HG02884 (cell line): ENCODE results near the gene ADORA1.

Source experiments
- ATAC-seq: cut with Tn5 transposase; IDR thresholded peaks from one replicate; pipeline ENCODE4 v1.9.1; 2021; ENCODE audit warnings: mild to moderate bottlenecking, moderate library complexity; ENCODE audit not compliant: unreplicated experiment

The ADORA1 gene

DNA sequence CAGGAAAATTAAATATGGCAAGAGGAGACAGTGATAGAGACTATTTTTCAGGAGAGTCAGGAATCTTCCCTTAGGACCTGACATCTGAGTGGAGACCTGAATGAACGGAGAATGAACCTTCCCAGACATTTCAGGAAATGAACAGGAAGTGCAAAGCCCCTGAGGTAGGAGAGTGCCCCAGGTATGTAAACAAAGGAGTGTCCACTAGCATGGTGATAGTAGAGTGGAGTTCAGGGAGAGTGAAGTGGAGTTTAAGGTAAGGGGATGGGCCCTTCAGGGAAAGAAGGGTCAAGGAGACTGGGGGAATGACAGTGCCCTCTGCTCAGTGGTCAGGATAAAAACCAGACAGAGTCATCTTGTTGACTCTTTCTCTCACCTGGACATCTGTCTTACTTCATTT, 28.8 kb downstream of the ADORA1 start:
- no peak for ATAC-seq

DNA sequence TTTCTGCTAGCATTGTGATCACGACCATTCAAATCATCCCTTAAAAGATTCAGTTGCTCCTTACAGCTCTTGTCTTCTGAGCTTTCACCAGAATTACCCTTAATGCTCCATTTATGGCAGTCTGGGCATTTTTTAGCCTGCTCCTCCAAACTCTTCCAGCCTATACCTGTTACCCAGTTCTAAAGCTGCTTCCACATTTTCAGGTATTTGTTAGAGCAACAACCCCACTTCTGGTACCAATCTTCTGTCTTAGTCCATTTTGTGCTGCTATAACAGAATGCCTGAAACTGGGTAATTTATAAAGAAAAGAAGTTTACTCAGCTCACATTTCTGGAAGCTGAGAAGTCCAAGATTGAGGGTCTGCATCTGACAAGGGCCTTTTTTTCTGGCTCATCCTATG, 30.9 kb downstream of the ADORA1 start:
- ATAC-seq, result no peak

DNA sequence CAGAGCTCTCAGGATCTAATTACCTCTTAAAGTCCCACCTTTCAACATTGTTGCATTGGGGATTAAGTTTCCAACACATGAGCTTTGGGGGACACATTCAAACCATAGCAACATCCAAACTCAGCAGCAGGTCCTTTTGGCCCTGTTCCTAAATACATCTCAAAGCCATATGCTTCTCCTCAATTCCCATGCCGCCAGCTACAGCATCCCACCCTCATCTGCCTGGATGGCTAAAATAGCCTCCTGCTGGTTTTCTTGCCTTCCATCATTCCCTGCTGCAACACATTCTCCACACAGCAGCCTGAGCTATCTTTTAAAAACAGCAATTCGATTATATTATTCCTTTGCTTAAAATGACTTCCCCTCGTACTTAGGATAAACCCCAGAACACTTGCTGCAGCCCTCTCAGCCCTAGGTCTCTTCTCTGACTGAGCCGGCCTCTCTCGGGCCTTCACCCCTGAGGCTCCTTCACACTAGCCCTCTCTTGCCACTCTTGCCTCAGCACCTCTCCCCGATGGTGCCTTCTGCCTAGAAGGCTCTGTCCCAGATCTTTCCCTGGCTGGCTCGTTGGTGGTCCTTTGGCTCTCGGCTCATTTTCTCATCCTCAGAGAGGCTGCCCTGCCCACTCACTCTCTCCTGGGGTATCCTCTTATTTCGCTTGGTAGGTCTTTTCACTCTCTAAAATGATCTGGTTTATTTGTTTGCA, 31.6 kb downstream of the ADORA1 start:
- no peak for ATAC-seq

DNA sequence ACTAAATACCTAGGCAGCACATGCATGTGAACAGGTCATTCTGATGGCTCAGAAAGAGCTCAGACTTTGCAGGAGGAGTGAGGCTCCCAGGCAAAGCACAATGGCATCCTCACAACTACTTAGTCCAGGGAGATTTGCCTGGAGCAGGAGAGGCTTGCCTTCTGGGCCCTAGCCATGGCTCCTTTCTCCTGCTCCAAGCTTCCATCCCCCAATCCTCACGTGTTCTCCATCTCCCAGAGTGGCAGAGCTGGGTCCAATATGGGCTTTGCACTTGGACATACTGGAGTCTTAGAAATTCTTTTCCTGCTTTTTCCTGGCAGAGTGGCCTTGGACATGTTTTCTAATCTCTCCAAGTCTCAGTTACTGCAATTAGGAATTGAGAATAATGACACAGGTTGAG, 32.3 kb downstream of the ADORA1 start:
- no peak for ATAC-seq

GRCh38 chr1:203161175-203161574, 33.6 kb downstream of the ADORA1 start:
- ATAC-seq, result no peak

GRCh38 chr1:203161703-203162102, 34.2 kb downstream of the ADORA1 start:
- no peak for ATAC-seq

- no peak for ATAC-seq
Measured at GRCh38 chr1:203162403-203162802, 34.9 kb downstream of the ADORA1 start.

- ATAC-seq, result no peak
Measured at GRCh38 chr1:203163891-203164635, 36.5 kb downstream of the ADORA1 start.

DNA sequence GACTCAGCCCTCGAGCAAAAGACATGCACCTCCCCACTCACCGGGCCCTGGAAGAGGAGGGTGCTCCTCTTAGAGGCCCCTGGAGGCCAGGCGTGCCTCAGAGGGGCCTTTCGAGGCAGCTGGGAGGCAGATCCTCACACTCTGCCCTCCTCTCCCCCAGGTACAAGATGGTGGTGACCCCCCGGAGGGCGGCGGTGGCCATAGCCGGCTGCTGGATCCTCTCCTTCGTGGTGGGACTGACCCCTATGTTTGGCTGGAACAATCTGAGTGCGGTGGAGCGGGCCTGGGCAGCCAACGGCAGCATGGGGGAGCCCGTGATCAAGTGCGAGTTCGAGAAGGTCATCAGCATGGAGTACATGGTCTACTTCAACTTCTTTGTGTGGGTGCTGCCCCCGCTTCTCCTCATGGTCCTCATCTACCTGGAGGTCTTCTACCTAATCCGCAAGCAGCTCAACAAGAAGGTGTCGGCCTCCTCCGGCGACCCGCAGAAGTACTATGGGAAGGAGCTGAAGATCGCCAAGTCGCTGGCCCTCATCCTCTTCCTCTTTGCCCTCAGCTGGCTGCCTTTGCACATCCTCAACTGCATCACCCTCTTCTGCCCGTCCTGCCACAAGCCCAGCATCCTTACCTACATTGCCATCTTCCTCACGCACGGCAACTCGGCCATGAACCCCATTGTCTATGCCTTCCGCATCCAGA, 37.7 kb downstream of the ADORA1 start:
- no peak for ATAC-seq

- no peak for ATAC-seq
Measured at GRCh38 chr1:203165800-203166161, 38.3 kb downstream of the ADORA1 start.

DNA sequence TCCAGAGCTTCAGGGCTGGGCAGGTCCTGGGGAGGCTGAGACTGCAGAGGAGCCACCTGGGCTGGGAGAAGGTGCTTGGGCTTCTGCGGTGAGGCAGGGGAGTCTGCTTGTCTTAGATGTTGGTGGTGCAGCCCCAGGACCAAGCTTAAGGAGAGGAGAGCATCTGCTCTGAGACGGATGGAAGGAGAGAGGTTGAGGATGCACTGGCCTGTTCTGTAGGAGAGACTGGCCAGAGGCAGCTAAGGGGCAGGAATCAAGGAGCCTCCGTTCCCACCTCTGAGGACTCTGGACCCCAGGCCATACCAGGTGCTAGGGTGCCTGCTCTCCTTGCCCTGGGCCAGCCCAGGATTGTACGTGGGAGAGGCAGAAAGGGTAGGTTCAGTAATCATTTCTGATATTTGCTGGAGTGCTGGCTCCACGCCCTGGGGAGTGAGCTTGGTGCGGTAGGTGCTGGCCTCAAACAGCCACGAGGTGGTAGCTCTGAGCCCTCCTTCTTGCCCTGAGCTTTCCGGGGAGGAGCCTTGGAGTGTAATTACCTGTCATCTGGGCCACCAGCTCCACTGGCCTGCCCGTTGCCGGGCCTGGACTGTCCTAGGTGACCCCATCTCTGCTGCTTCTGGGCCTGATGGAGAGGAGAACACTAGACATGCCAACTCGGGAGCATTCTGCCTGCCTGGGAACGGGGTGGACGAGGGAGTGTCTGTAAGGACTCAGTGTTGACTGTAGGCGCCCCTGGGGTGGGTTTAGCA, 38.8 kb downstream of the ADORA1 start:
- no peak for ATAC-seq

DNA sequence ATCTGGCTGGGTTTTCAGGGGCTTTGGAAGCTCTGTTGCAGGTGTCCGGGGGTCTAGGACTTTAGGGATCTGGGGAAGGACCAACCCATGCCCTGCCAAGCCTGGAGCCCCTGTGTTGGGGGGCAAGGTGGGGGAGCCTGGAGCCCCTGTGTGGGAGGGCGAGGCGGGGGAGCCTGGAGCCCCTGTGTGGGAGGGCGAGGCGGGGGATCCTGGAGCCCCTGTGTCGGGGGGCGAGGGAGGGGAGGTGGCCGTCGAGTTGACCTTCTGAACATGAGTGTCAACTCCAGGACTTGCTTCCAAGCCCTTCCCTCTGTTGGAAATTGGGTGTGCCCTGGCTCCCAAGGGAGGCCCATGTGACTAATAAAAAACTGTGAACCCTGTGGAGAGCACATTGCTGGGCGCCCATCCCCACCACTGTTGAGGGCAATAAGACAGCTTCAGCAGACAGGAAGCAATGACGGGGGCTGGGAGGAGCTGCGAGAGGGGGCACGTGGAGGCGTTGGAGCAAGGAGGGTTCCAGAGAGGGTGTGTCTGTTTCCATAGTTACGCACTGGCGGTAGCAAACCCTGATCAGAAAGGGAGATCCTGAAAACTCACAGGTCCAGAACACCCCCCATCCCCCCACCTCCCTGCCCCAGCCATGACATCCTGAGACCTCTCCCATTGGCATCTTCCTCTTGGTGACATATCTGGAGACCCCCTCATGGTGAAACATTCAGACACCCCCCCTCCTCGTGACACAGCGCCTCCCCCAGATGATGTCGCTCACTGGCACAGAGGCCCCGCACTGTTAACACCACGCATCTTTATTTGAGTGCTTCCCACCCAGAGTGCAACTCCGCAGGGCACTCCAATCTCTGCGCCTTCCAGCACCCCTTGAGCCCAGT, 39.7 kb downstream of the ADORA1 start:
- no peak for ATAC-seq

- no peak for ATAC-seq
Measured at GRCh38 chr1:203167913-203168200, 40.3 kb downstream of the ADORA1 start.

- no peak for ATAC-seq
Measured at GRCh38 chr1:203168256-203168786, 40.8 kb downstream of the ADORA1 start.

- no peak for ATAC-seq
Measured at GRCh38 chr1:203168991-203169390, 41.5 kb downstream of the ADORA1 start.

DNA sequence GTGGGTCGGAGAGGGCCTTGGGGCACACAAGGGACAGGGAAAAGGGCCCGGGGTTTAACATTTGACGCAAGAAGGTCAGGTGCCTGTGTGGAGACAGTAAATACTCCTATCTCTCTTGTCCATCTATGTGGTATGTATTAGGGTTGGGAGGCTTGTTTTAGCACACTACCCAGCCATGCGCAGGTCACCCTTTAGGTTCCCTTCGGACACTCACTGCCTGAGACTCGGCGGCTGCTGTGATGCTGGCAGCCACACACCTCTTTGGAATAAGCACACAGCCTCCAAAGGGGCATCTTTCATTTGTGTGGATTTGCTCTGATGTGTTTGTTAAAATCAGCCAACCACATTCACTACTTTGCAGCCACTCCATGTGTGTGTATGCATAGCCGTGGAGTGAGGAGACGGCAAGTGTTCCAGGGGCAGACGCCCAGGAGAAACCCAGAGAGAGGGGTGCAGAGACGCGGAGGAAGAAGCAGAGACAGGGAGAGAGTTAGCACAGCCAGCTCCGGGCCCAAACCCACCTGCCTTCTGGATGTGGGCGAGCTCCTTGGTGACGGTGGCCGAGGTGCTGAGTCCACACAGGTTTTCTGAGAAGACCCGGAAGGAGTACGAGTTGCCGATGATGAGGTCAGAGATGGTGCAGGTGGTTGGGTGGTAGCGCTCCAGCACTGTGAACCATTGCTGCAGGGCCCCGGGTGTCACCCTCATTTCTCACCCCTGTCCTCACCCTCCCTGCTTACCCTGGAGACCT, 42.4 kb downstream of the ADORA1 start:
- no peak for ATAC-seq

DNA sequence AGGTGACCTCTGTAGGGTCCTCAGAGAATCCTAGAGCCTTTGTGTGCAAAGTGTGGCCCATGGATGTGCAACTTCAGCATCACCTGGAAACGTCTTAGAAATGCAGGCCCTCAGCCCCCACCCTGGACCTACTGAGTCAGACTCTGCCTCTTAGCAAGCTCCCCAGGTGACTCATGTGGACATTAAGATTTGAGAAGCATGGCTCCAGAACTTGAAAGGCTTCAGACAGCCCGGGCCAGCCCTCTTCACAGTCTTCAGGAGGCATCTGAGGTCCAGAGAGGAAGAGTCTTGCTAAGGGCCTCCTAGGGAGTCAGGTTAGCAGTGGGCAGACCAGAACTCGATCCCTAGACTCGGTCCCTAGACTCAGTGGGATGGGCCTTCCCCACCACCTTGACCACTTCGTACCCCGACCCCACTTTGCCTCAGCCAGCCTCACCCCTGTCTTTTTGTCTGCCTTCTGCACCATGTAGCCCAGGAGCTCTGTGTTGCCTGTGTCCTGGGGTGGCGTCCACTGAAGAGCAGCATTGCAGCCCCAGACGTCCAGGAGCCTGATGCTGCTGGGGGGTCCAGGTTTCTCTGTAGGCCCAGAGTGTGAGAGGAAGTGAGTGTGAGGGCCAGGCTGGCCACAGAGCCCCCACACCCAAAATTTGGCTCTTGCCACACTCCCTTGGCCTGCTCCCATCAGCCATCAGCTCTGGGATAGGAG, 43.3 kb downstream of the ADORA1 start:
- no peak for ATAC-seq

DNA sequence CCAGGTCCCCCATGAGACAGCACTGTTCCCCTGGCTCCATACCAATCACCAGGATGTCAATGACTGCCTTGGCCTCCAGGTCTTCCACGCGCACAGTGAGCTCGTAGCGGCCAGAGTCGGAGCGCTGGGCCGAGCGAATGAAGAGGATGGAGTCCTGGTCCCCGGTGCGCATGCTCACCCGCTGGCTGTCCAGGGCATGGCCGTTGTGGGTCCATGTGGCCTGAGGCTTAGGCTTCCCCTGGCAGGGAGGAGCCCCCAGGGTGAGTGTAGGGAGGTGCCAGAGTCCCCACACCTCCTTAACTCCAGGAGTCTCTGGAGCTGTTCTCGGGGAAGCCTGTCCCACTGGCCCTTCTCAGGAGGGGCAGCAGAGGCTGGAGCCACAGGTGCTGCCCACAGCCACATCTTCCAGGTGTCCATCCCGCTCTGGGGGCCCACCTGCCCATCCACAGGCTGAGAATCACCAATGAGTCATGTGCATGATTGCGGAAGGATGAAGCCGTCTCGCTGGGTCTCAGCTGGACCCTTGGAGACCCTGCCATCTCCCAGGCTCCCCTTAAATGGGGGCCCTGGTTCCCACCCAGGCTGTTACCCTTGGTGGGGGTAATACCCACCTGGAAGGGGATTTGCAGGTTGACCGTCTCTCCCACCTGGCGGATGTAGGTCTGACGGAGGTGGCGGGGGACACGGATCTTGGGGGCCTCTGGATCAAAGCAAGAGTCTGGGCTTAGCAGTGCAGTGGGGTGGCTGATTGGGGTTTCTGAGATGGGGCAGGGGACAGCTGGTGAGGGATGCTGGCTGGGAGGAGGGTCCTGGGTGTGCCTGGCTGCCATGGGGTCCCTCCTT, 44.0 kb downstream of the ADORA1 start:
- ATAC-seq, result no peak
